Natural killer cell (primary cell): Measurements from ENCODE around the gene LECT2. TPM values are rescaled to one million over a fixed set of nuclear protein-coding genes. Genes with fewer than 3 reads are reported as not detected.

Experiments used
- total RNA-seq, 4 donors: library from RNA; stranded (reverse); fragments of 120-200 nt in 1 of 4; gene quantifications; one replicate each; pipeline versions ENCODE4 v1.2.3 to v1.2.4, GENCODE V29; 2013 to 2022

The LECT2 gene
- total RNA-seq, 3 donors from 2014 or later (not counting 1 experiment from before 2014, with no cell fraction given) = not detected

Other genes with a start within 250 kb of the LECT2 start
- gene SLC25A48, start 120.3 kb downstream of the LECT2 start, total RNA-seq = not detected
- not detected for gene IL9, start 59.1 kb downstream of the LECT2 start, total RNA-seq
- gene TGFBI, start 74.0 kb upstream of the LECT2 start, total RNA-seq = 10 to 100 TPM in 2 of 3 donors, 1 to 10 TPM in 1; 6.7 to 19.6 (median 18.5) TPM
- gene SMAD5, start 177.9 kb upstream of the LECT2 start, total RNA-seq = 10 to 100 TPM; 44.0 to 60.1 (median 54.1) TPM
- not detected for gene SMIM32, start 238.2 kb upstream of the LECT2 start, total RNA-seq